Measurements from ENCODE around the gene GABRB3.

DNA sequence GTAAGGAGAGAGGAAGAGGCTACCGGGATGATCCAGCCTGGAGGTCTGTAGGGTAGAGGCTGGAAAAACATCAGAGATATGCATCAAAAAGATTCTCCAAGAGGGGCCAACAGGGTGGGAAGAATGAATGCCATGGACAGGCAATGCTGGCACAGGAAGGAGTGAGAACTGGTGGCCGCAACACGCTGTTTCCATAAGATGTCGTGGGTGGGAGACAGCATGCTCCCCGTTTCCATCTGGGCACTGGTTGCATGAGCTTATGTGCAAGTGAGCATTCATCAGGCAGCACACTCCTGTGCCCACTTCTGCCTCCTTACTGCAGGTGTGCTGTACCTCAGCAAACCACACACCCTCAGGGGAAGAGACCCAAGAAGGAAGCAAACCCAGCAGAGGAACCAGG, 59.4 kb downstream of the GABRB3 start:
- TF ChIP-seq CTCF (IDR thresholded peaks at IDR 0.05; ENCODE audit: insufficient read depth, low read depth, low read length): no peak
- no peak for TF ChIP-seq EZH2 (IDR thresholded peaks at IDR 0.05; ENCODE audit: insufficient read depth, low read length)

Measured in astrocyte (in vitro differentiated cells and primary cell).